SK-N-SH treated with all-trans-retinoic acid at 6 μM for 48 hours (cell line): ENCODE measurements around the gene IQGAP3.
A peak's percentile ranks its signal among the peaks of the same experiment; 100 is the strongest.

Source experiments
- ATAC-seq: fragments of 200-7000 bp; cut with Tn5 transposase; 3 replicates; pipeline ENCODE4 v1.9.1; 2020; ENCODE audit warnings: mild to moderate bottlenecking, moderate library complexity
- ARNTL ChIP-seq: fragments of 450-650 bp; formaldehyde crosslinking; IDR thresholded peaks from 2 replicates; pipeline ENCODE4 v1.5.0; 2020; ENCODE audit warnings: low read depth, mild to moderate bottlenecking, moderate library complexity, borderline replicate concordance
- BACH2 ChIP-seq: fragments of 250-450 bp; sonication (Bioruptor Pico); IDR thresholded peaks from 2 replicates; pipeline ENCODE4 v1.9.0; 2021; ENCODE audit warnings: mild to moderate bottlenecking, borderline replicate concordance
- CREB5 ChIP-seq: fragments of 250-450 bp; sonication (Bioruptor Pico); IDR thresholded peaks from 2 replicates; pipeline ENCODE4 v1.5.1; 2020; ENCODE audit warnings: low read depth, mild to moderate bottlenecking, moderate library complexity
- CSDC2 ChIP-seq: fragments of 250-450 bp; sonication (Bioruptor Pico); IDR thresholded peaks from 2 replicates; pipeline ENCODE4 v1.5.0; 2020; ENCODE audit warnings: mild to moderate bottlenecking, moderate library complexity
- ESRRG ChIP-seq: fragments of 250-450 bp; sonication (Bioruptor Pico); IDR thresholded peaks from 2 replicates; pipeline ENCODE4 v1.6.1; 2021; ENCODE audit warnings: mild to moderate bottlenecking
- GLIS3 ChIP-seq: fragments of 250-450 bp; sonication (Bioruptor Pico); IDR thresholded peaks from 2 replicates; pipeline ENCODE4 v1.5.0; 2020; ENCODE audit warnings: mild to moderate bottlenecking, moderate library complexity
- ISL1 ChIP-seq: fragments of 250-450 bp; sonication (Bioruptor Pico); IDR thresholded peaks from 2 replicates; pipeline ENCODE4 v2.1.2; 2022; ENCODE audit warnings: mild to moderate bottlenecking, moderate library complexity
- OSR1 ChIP-seq: fragments of 250-450 bp; sonication (Bioruptor Pico); IDR thresholded peaks from 2 replicates; pipeline ENCODE4 v1.8.0; 2022; ENCODE audit warnings: moderate library complexity, mild to moderate bottlenecking, inconsistent platforms
- PPARA ChIP-seq: fragments of 250-450 bp; sonication (Bioruptor Pico); IDR thresholded peaks from 2 replicates; pipeline ENCODE4 v1.5.0; 2020; ENCODE audit warnings: mild to moderate bottlenecking, borderline replicate concordance
- RARB ChIP-seq: fragments of 250-450 bp; sonication (Bioruptor Pico); IDR thresholded peaks from 2 replicates; pipeline ENCODE4 v1.8.0; 2021; ENCODE audit warnings: mild to moderate bottlenecking, moderate library complexity
- SNAI2 ChIP-seq: fragments of 250-450 bp; sonication (Bioruptor Pico); IDR thresholded peaks from 2 replicates; pipeline ENCODE4 v1.5.0; 2020; ENCODE audit warnings: mild to moderate bottlenecking, moderate library complexity
- TCF4 ChIP-seq: fragments of 250-450 bp; sonication (Bioruptor Pico); IDR thresholded peaks from 2 replicates; pipeline ENCODE4 v1.8.0; 2021; ENCODE audit warnings: mild to moderate bottlenecking, moderate library complexity, borderline replicate concordance
- TOX ChIP-seq: fragments of 250-450 bp; sonication (Bioruptor Pico); IDR thresholded peaks from 2 replicates; pipeline ENCODE4 v1.8.0; 2021; ENCODE audit warnings: mild to moderate bottlenecking, moderate library complexity, borderline replicate concordance
- TSHZ2 ChIP-seq: fragments of 250-450 bp; sonication (Bioruptor Pico); IDR thresholded peaks from 2 replicates; pipeline ENCODE4 v1.5.0; 2020; ENCODE audit warnings: mild to moderate bottlenecking, moderate library complexity
- ZC3H10 ChIP-seq: fragments of 250-450 bp; sonication (Bioruptor Pico); IDR thresholded peaks from 2 replicates; pipeline ENCODE4 v1.5.1; 2021; ENCODE audit warnings: mild to moderate bottlenecking, moderate library complexity
- ZFP3 ChIP-seq: fragments of 250-450 bp; sonication (Bioruptor Pico); IDR thresholded peaks from 2 replicates; pipeline ENCODE4 v1.5.0; 2020; ENCODE audit warnings: mild to moderate bottlenecking, moderate library complexity
- ZFP30 ChIP-seq: fragments of 450-650 bp; formaldehyde crosslinking; IDR thresholded peaks from 2 replicates; pipeline ENCODE4 v1.5.0; 2022; ENCODE audit warnings: mild to moderate bottlenecking, moderate library complexity
- ZNF565 ChIP-seq: fragments of 450-650 bp; formaldehyde crosslinking; conservative IDR thresholded peaks from 2 replicates; pipeline ENCODE4 v1.5.0; 2020; ENCODE audit warnings: low read depth, mild to moderate bottlenecking, moderate library complexity
- ZNF70 ChIP-seq: fragments of 450-650 bp; formaldehyde crosslinking; IDR thresholded peaks from 2 replicates; pipeline ENCODE4 v1.5.0; 2020; ENCODE audit warnings: mild to moderate bottlenecking, moderate library complexity
- ZNF8 ChIP-seq: fragments of 450-650 bp; formaldehyde crosslinking; IDR thresholded peaks from 2 replicates; pipeline ENCODE4 v1.5.0; 2020; ENCODE audit warnings: mild to moderate bottlenecking, moderate library complexity
- TF ChIP-seq, protein P1 (sequence below): fragments of 250-450 bp; sonication (Bioruptor Pico); IDR thresholded peaks from 2 replicates; pipeline ENCODE4 v1.8.0; 2021; ENCODE audit warnings: low read depth, mild to moderate bottlenecking, moderate library complexity, borderline replicate concordance

Gene IQGAP3

DNA sequence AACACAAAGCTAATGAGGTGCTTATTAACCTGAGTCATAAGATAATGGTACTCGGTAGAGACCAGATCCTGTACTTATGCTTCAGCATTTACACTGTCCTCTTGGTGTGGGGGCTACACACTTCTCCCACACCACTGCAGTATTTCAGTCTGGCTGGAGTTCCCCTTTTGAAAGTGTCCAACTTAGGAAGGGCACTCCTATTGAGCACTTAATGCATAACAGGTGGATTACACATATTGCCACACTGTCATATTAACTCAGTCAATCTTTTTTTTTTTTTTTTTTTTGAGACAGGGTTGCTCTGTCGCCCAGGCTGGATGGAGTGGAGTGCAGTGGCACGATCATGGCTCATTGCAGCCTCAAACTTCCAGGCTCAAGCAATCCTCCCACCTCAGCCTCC is 27.4 kb upstream of the IQGAP3 start:
- peak; percentile 15 for ATAC-seq
- no peak for TF ChIP-seq ZFP3
- TF ChIP-seq TSHZ2: no peak
- no peak for TF ChIP-seq ARNTL (CRISPR knock-in tag)
- TF ChIP-seq, all 23 proteins: peak for 0

DNA sequence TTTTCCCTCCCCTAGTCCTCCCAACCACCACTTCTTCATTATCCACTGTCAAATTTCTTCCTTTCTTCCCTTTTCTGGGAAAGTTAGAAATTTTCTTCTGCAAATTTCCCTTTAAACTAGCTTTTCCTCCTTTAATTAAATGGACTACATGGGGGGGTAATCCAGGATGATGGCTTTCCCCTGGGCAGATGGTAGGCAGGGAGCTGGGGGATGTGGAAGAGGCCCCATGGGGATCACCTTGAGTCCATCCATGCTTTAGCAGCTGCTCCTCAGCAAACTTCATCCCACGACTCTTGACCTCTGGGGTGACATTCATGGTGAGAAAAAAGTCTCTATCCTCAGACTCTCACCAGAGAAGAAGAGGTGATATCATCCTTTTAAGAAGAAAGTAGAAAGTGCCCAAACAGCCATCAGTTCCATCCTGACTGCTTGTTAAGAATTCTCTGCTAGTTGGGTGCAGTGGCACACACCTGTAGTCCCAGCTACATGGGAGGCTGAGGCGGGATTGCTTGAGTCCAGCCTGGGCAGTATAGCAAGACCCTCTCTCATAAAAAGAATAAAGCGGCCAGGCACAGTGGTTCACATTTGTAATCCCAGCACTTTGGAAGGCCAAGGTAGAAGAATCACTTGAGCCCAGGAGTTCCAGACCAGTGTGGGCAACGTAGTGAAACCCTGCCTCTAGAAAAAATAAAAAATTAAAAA is 26.5 kb upstream of the IQGAP3 start:
- no peak for ATAC-seq
- no peak for TF ChIP-seq TOX (CRISPR knock-in tag)
- no peak for TF ChIP-seq TSHZ2
- no peak for TF ChIP-seq TCF4 (CRISPR knock-in tag)
- no peak for TF ChIP-seq ZFP30
- no peak for TF ChIP-seq ZC3H10 (CRISPR knock-in tag)
- TF ChIP-seq CREB5 (CRISPR knock-in tag): no peak
- no peak for TF ChIP-seq SNAI2 (CRISPR knock-in tag)
- no peak for TF ChIP-seq OSR1 (CRISPR knock-in tag)
- no peak for TF ChIP-seq ZNF70
- no peak for TF ChIP-seq ZNF565 (CRISPR knock-in tag)
- TF ChIP-seq PPARA: no peak
- no peak for TF ChIP-seq ZNF8 (CRISPR knock-in tag)
- TF ChIP-seq CSDC2 (CRISPR knock-in tag): no peak
- TF ChIP-seq BACH2 (CRISPR knock-in tag): no peak
- TF ChIP-seq GLIS3 (CRISPR knock-in tag): no peak
- no peak for TF ChIP-seq ISL1
- no peak for TF ChIP-seq ZFP3

DNA sequence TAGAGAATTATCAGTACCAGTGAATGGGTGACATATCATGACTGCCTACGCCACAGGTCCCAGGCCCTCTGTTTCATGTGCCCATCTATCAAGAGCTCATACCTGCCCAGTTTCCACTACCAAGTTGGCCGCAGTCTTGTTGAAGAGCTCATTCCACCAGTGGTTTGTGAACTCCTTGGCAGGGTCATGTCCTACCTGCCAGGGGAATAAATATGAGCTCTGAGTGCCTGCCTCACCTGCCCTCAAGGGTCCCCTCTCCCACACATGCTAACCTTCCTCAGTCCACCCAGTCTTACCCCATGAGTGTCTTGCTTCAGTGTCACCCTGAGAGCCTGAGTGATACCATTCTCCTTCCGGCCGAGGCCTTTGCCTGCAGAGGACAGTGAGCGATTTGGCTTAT is 25.8 kb upstream of the IQGAP3 start:
- TF ChIP-seq RARB (CRISPR knock-in tag) (no peak), ZNF70 (no peak), TOX (CRISPR knock-in tag) (no peak), CSDC2 (CRISPR knock-in tag) (no peak), ZFP3 (no peak), ESRRG (CRISPR knock-in tag) (no peak), GLIS3 (CRISPR knock-in tag) (no peak)
- ATAC-seq: no peak

- ATAC-seq: no peak
- TF ChIP-seq CSDC2 (CRISPR knock-in tag) (no peak), RARB (CRISPR knock-in tag) (no peak), ARNTL (CRISPR knock-in tag) (no peak), CREB5 (CRISPR knock-in tag) (no peak), ZFP30 (no peak), TSHZ2 (no peak)
- TF ChIP-seq, protein P1, sequence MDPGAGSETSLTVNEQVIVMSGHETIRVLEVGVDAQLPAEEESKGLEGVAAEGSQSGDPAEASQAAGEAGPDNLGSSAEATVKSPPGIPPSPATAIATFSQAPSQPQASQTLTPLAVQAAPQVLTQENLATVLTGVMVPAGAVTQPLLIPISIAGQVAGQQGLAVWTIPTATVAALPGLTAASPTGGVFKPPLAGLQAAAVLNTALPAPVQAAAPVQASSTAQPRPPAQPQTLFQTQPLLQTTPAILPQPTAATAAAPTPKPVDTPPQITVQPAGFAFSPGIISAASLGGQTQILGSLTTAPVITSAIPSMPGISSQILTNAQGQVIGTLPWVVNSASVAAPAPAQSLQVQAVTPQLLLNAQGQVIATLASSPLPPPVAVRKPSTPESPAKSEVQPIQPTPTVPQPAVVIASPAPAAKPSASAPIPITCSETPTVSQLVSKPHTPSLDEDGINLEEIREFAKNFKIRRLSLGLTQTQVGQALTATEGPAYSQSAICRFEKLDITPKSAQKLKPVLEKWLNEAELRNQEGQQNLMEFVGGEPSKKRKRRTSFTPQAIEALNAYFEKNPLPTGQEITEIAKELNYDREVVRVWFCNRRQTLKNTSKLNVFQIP (CRISPR knock-in tag): no peak
Measured at GRCh38 chr1:156596426-156596825, 24.1 kb upstream of the IQGAP3 start.
